Right atrium auricular region (tissue), 2 donors: ENCODE results near the gene PTGR3. TPM values are rescaled to one million over a fixed set of nuclear protein-coding genes. Genes with fewer than 3 reads are reported as not detected.

Source experiments
- DNase-seq: peaks from one replicate; pipeline ENCODE4 v3.0.0-alpha.2; 2019; ENCODE audit warnings: low spot score
- H3K27ac ChIP-seq, 2 donors: fragments of 200-600 bp; sonication (generic); 1 replicate in 1 of 2; 2 replicates in 1 of 2; pipeline ENCODE4 v1.5.1; 2016 to 2019
- H3K27me3 ChIP-seq, 2 donors: fragments of 200-600 bp; sonication (generic); one replicate each; pipeline versions ENCODE4 v1.5.1 to v1.6.0; 2017 to 2019
- H3K36me3 ChIP-seq: fragments of 200-600 bp; sonication (generic); one replicate; pipeline ENCODE4 v1.5.1; 2016
- H3K4me1 ChIP-seq, 2 donors: fragments of 200-600 bp; sonication (generic); one replicate each; pipeline versions ENCODE4 v1.5.1 to v1.6.0; 2017 to 2019
- H3K4me3 ChIP-seq, 2 donors: fragments of 200-600 bp; sonication (generic); 1 replicate in 1 of 2; 2 replicates in 1 of 2; pipeline ENCODE4 v1.5.1; 2017 to 2019; ENCODE audit warnings: mild to moderate bottlenecking in 1 of 2, moderate library complexity in 1 of 2
- H3K9me3 ChIP-seq, 2 donors: fragments of 200-600 bp; sonication (generic); one replicate each; pipeline ENCODE4 v1.5.1; 2019
- CTCF ChIP-seq, 2 donors: fragments of 200-600 bp; sonication (generic); IDR thresholded peaks; one replicate each; pipeline ENCODE4 v1.5.1; 2019; ENCODE audit warnings: antibody characterized with exemption in 2 of 2
- total RNA-seq, 2 donors: library from RNA; depleted of rRNA; stranded (reverse); fragments of >200 nt; gene quantifications; one replicate each; pipeline ENCODE4 v1.1.0, GENCODE V29; 2016

The PTGR3 gene
- total RNA-seq, 2 donors from 2014 or later, result 16.7 to 33.9 TPM

DNA sequence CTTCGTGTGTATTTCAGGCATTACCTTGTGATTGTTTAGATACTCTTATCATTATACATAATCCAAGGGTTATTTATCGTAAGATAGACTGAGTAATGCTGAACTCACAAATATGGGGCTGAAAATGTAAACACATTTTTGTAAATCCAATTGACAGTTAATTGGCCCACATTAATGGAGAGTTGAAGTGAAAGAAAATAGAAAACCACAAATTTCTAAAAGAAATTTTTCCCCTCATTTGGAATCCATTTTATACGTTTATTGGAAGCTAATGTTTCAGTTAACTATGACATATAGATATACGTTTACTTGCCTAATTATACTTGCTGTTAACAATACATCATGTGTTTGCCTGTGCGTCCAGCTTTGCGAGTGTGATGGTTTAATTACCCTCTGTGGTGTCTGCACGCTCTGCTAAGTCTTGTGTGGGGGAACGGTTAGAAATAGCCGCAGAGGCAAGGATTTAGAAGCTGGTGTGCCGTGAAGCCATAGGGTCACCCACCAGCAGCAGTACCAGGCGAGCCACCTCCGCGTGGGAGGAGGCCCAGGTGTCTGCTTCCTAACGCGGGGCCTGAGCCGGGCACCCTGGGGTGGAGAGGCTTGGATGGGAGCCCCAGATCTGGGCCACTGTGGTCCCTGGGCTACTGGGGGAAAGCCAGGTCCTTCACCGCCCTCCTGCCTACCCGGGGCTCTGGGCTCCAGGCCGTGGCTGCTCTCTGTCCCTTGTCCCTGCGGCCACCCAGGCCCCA lies 39.7 kb upstream of the PTGR3 start:
- Histone ChIP-seq H3K4me3 (peak overlapping the region in 1 of 2 donors; percentile 41), H3K36me3 (no peaks in the 10 kb centered on the region), H3K27ac (peak overlapping the region; percentile 71 to 81), H3K4me1 (peaks cover 0 to 69% of the 10 kb centered on the region in 2 donors), H3K9me3 (no peaks in the 10 kb centered on the region), H3K27me3 (no peaks in the 10 kb centered on the region)
- TF ChIP-seq CTCF (IDR thresholded peaks at IDR 0.05), result no peak
- no peak for DNase-seq

DNA sequence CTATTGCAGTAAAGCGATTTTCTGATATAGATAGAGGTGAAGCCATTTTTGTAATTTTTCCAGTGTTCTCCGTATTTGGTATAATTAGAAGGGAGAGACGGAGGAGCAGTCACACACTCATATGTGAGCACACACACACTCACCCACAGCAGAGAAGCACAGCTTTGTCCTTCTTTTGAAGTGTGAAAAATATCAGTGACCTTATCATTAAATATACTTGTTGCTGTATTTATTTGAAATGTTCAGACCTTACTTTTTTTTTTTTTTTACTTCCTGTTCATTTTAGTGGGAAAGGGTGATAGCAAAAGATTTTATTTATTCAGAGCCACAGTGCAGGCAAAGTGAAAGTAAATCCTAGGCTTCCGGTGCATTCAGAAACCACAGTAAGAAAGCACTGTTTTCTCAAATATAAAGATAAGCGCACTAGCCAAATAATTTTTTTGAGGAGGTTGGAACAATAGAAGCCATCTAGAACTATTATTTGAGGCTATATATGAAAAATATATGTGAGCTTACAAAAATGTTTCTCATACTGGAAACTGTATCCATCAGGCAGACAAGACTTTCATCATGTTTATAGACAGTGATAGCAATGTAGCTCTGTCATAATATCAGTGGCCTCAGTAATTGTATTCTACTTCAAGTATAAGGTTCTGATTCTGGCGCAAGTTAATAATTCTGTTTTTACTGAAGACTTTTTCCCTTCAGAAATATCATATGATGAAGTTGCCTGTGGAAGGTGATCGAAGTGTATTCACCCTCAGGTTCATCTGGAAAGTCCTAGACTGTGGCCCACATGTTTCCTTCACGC lies 38.9 kb upstream of the PTGR3 start:
- Histone ChIP-seq H3K36me3 (no peaks in the 10 kb centered on the region), H3K27ac (peak overlapping the region; percentile 71 to 81), H3K27me3 (no peaks in the 10 kb centered on the region), H3K9me3 (no peaks in the 10 kb centered on the region), H3K4me1 (peaks cover 0 to 61% of the 10 kb centered on the region in 2 donors), H3K4me3 (peak overlapping the region; percentile 29 to 41)
- DNase-seq, result no peak
- no peak for TF ChIP-seq CTCF (IDR thresholded peaks at IDR 0.05)

DNA sequence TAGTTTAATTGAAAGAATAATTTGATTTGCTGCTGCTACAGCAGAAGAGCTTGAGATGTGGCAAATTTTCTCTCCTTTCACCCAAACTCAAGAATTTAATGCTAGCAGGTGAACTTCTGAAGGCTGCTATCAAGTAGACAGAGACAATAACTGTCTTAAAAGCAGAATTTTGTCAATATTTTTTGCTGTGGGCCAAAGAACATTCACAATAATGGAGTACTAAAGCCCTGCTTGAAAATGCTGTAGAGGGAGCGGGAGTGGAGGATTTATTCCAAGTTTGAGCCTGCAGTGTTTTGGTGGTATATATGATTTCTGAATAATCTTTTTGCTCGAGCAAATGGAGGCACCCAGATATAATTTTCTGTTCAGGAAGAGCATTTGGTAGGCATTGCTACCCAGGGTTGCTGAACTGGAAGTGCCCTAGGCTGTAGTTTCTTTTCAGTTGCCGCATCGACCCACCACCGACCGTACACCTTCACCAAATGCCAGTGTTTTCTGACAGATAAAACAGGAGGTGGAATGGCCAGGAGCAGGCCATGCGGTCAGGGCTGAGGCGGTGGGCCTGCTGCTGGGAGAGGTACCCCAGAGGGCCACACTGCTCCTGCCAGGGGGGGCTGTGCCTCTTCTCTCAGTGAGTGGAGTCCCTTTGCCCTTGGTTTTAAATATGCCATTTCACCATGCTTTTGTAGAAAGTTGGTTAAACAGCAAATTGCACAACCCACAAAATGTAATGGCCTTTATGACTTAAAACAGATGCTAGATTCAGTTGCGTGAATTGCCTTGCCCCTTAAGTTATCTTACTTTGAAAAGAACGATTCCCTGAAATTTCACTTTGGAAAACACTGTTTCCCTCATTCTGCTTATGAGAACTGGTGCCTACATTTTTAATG lies 38.0 kb upstream of the PTGR3 start:
- H3K9me3 ChIP-seq, result no peaks in the 10 kb centered on the region
- H3K27me3 ChIP-seq, result no peaks in the 10 kb centered on the region
- peaks cover 0 to 53% of the 10 kb centered on the region in 2 donors for H3K4me1 ChIP-seq
- DNase-seq, result no peak
- peak overlapping the region; percentile 29 to 41 for H3K4me3 ChIP-seq
- no peak for TF ChIP-seq CTCF (IDR thresholded peaks at IDR 0.05)
- no peaks in the 10 kb centered on the region for H3K36me3 ChIP-seq
- peak overlapping the region; percentile 71 to 81 for H3K27ac ChIP-seq

GRCh38 chr18:75244351-75245313 lies 35.7 kb upstream of the PTGR3 start:
- no peaks in the 10 kb centered on the region for H3K36me3 ChIP-seq
- TF ChIP-seq CTCF (IDR thresholded peaks at IDR 0.05), result peak in 1 of 2 donors; percentile 52
- DNase-seq, result no peak
- H3K27me3 ChIP-seq, result no peaks in the 10 kb centered on the region
- H3K9me3 ChIP-seq, result no peaks in the 10 kb centered on the region
- peaks cover 0 to 32% of the 10 kb centered on the region in 2 donors for H3K4me1 ChIP-seq
- no peak overlapping the region for H3K27ac ChIP-seq
- H3K4me3 ChIP-seq, result no peak overlapping the region
